Cardiac fibroblast (primary cell): ENCODE data around the gene MBNL1.

Experiments used
- DNase-seq, 2 donors: peaks; one replicate each; pipeline versions ENCODE4 v3.0.0 to v3.0.0-alpha.2; 2010; ENCODE audit warnings: low read depth in 2 of 2
- H3K4me3 ChIP-seq, 2 donors: replicated peaks in 1 of 2; 1 replicate in 1 of 2; 2 replicates in 1 of 2; pipeline ENCODE4 v1.5.1; 2011; ENCODE audit warnings: low read depth in 2 of 2, low read length in 2 of 2, mild to moderate bottlenecking in 2 of 2, moderate library complexity in 1 of 2
- TF ChIP-seq, protein P1 (sequence below): IDR thresholded peaks from one replicate; pipeline ENCODE4 v1.5.1; 2011; ENCODE audit warnings: low read depth, mild to moderate bottlenecking, low read length, inconsistent platforms

The MBNL1 gene

DNA sequence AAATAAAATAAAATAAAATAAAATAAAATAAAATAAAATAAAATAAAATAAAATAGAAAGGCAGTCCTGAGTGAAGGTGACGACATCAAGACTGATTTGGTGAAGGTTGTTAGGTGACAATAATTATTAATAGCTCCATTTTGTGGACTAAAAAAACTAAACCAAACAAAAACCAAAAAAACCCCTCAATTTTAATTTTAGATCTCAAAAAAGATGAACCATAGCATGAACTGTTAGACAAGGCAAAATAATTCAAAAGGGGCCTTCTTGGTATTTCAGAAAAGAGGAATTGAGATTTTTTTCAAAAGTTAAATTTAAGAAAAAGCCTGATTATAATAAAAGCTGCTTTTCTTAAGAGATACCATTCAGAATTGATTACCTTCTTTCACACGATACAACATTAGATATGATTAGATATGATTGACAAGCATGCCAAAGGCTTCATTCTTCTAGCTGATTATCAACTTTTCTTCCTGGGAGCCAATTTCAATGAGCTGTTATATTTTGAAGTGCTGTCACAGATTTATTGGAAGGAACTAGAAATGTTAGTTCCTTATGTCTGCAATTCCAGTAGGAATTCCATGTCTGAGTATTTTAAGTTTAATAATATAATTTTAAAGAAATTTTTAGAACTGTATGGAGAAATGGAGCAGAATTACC, 244.7 kb downstream of the MBNL1 start:
- TF ChIP-seq, protein P1, sequence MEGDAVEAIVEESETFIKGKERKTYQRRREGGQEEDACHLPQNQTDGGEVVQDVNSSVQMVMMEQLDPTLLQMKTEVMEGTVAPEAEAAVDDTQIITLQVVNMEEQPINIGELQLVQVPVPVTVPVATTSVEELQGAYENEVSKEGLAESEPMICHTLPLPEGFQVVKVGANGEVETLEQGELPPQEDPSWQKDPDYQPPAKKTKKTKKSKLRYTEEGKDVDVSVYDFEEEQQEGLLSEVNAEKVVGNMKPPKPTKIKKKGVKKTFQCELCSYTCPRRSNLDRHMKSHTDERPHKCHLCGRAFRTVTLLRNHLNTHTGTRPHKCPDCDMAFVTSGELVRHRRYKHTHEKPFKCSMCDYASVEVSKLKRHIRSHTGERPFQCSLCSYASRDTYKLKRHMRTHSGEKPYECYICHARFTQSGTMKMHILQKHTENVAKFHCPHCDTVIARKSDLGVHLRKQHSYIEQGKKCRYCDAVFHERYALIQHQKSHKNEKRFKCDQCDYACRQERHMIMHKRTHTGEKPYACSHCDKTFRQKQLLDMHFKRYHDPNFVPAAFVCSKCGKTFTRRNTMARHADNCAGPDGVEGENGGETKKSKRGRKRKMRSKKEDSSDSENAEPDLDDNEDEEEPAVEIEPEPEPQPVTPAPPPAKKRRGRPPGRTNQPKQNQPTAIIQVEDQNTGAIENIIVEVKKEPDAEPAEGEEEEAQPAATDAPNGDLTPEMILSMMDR: no peak
- no peak for DNase-seq
- H3K4me3 ChIP-seq: no peak overlapping the region
